GM04504 (cell line): ENCODE measurements around the gene INSYN2B.
A peak's percentile ranks its signal among the peaks of the same experiment; 100 is the strongest.

Source experiments
- DNase-seq: peaks from one replicate; pipeline ENCODE4 v3.0.0-alpha.2; 2012; ENCODE audit warnings: low read depth

INSYN2B gene

DNA sequence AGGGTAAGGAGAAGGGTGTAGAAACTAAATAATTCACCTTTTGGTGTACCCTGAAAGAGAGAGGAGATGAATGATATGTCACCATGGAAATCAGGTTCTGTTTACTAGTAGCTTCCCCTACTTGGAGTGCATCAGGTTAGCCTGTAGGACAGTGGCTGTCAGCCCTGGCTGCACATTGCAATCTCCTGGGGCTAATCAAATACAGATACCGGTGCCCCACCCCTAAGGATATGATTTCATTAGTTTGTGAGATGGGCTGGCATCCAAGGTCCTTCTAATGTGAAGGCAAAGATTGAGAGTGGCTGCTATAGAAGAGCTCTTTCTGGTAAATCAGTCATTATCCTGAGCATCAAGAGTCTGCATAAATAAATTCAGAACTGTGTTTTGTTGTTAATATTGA is 47.2 kb downstream of the INSYN2B start:
- no peak for DNase-seq

DNA sequence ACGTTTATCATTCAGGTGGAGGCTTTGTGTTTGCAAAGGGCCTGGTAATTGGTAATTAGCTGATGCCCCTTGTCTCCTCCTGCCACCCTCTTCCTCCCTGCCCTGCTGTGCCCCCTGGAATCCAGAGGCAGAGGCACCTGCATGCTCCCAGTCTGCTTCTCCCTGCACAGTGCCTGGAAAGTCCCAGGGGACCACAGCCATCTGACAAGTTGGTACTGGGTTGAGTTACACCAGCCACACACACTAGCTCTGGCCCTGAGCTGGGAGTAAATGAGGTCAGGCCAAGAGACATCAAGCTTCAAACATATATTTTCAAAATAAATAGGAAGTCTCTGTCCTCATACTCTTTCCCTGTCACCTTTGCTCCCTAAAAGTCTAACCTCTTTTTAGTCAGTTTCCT is 56.3 kb downstream of the INSYN2B start:
- DNase-seq, result no peak

GRCh38 chr5:169922474-169922873 is 57.8 kb downstream of the INSYN2B start:
- DNase-seq, result no peak

GRCh38 chr5:169921949-169922348 is 58.3 kb downstream of the INSYN2B start:
- DNase-seq, result no peak

GRCh38 chr5:169921384-169921783 is 58.9 kb downstream of the INSYN2B start:
- DNase-seq, result no peak

DNA sequence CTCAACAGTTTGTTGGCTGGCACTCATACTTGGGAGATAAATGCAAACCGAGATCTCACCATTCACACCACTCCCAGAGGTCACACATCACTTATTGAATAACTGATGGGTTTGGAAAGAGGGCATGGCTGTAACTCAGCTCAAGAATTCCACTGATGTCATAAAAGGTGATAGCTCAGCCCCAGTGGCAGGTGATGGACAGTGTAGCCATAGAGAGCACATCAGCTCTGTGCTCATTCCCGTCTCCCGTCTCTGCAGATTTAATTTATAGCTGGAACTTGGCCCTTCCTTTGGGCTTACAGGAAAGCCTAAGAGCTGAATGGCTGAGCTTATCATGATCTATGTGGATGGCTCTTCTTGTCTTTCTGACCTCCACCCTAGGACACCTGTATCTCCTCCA is 59.8 kb downstream of the INSYN2B start:
- DNase-seq, result no peak

- DNase-seq, result no peak
Observed at GRCh38 chr5:169918228-169918627, 62.1 kb downstream of the INSYN2B start.

DNA sequence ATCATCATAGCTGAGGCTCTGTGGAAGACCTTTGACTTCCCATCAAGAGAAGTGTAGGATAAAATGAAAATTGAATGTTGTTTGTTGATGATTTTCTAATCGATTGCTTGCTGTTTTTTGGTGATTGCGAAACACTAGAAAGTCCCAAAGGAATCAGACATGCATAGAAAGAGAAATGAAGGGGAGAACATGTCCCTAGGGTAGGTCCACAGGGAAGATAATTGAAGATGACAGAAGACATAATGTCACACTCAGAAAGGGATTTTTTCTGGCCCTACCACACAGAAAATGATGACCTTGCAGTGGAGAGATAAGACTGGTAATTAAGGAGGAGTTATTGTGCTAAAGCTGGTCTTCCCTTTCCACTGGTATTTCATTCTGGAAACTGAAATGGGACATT is 62.8 kb downstream of the INSYN2B start:
- no peak for DNase-seq

DNA sequence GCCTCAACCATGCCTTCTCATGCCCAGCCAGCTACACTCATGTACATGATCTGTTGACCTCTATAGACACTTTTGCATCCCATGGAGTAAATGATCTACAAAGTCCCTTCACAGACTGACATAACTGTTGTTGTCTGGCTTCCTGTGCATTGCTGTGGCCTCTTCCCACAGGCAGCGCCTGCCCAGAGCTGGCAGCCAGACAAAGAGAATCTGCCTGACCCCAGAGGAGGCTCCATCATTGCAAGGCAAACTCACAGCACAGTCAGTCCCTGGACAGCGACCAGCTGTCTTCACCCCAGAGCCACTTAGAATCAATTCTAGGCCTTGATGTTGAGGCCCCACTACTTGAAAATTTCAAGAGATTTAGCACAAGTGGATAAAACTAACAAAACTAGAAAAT is 65.5 kb downstream of the INSYN2B start:
- DNase-seq, result peak; percentile 34

- DNase-seq, result no peak
Observed at GRCh38 chr5:169913479-169913878, 66.8 kb downstream of the INSYN2B start.

DNA sequence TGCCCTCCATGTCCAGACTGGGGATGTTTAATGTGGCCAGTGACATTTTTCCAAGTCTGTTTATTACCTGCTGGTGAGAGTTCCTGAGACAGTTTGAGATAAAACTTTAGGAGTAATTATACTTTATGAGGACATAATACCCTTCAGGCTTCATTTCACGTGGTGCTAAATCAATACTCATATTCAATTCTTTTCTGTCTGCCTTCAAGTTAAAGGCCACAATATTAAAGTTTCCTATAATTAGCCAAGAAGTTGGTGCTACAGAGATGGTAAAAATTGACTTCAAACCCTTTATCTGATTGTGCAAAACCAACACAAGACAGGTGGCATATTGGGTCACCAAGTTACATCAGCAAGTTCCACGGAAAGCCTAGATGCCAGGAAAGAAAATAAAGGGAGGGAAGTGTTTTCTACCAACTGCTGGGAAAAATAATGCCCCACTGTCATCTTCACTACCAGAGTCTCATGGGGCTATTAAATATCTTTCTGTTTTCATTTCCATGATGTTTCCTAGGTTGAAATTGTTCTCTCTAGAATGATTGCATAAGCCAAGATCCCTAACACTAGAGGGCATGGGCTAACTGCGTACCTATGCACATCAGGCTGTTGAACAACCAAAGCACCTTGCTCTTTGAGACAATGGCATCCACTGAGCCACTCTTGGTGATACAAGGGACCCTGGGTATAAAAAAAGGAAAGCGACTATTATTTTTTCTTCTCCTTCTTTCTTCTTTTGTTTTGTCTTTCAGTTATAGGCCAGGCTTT is 68.7 kb downstream of the INSYN2B start:
- DNase-seq, result no peak

- DNase-seq, result no peak
Observed at GRCh38 chr5:169910393-169910792, 69.9 kb downstream of the INSYN2B start.

DNA sequence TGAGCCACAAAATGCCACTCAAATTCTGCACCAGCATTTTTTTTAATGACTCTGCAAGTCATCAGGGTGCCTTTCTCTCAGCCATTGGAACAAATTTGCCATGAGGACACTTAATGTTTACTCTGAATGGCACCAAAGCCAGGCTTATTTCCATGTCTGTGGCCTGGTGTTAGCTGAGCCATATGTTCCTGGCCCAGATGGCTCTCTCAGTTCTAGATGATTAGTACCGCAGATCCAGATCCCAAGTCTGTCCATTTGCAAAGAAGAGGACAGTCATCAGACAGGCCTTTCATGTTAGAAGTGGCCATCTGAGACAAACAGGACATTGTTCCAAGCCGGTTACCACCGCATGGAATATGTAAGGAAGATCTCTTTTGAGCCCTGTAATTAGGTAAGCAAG is 70.3 kb downstream of the INSYN2B start:
- no peak for DNase-seq

- no peak for DNase-seq
Observed at GRCh38 chr5:169908864-169909263, 71.4 kb downstream of the INSYN2B start.

GRCh38 chr5:169906745-169907649 is 73.3 kb downstream of the INSYN2B start:
- peak; percentile 48 for DNase-seq

DNA sequence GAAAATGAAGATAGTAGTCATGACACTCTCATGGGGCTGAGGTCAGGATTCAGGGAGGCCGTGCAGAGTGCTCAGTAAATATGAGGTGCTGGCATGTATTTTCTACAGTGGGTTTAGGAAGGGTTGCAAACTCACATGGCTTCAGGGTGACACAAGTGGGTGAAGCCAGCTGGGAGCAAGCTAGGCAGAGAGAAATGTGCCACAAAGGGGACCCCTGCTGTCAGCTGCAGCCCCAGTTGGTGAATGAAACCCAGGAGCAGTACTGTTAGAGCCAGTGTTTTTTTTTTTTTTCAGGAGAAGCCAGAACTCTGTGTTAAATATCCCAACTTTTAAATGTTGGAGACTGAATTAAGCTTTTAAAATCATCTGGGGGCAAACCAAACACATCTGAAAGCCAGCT is 75.3 kb downstream of the INSYN2B start:
- no peak for DNase-seq

DNA sequence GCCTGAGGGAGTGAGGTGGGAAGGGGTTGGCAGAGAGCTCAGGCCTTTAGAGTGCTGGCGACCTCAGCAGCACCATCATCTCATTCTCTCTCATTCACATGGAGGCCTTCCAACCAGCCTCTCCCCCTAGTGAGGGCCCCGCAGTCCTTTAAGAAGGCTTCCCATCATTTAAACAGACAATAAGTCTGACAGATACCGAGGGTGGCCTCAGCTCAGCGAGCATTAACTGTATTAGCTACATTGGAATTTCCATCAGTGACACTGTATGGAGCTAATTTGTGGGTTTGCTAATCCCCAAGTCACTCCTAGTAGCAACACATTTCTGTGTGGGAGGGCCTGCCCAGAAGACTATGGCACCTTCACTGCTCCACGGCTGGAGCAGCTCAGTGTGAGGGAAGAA is 75.8 kb downstream of the INSYN2B start:
- no peak for DNase-seq

- DNase-seq, result no peak
Observed at GRCh38 chr5:169904059-169904458, 76.2 kb downstream of the INSYN2B start.

DNA sequence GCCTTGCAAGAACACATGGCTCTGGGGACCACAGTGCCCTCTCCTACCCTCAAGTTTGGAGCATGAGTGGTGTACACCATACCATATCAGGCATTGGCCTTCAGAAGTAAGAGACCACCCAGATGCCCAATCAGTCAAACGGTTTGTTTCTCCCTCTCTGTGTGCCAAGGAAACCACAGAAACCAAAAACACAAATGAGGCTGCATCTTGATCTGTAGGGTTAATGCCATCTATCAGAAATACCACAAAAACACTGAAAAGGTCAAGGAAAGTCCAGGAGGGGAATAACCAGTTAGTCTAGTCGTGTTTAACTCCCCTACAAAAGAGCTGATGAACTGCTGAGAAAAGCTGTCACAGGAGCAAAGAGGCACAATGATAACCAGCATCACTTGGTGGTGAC is 78.4 kb downstream of the INSYN2B start:
- DNase-seq, result no peak

DNA sequence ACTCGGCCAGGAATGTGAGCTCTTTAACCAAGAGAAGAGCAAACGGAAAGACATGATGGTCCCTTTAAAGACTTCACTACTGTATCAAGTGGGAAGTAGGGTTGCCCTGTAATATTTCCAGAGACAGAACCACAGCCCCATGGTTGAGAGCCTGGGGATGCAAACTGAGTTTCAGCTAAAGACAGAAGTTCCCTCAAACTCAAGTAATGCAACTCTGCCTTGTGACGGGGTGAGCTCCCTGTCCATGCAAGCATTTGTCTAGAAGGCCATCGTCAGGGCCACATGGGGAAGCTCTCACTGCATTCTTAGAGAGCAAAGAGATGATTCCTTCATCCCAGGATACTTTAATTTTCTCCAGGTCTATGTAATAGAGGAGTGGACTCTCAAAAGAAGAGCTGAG is 82.8 kb downstream of the INSYN2B start:
- no peak for DNase-seq

DNA sequence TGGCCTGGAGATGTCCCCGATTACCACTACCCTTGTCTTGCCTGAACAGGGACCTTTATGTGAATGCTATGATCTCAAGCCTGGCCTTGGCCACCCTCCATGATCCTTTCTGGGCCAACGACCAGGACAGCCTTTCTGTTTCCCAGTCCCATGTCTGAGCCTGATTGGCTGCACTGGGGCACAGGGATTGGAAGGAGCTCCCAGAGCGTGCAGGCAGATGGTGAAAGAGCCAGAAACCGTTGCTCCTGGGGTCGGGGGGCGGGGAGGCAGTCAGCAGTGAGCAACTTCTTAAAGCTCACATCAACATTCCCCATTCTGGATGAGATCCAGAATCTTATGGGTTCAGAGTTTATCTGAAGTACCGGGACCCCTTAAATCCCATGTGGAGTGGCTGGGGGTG is 84.4 kb downstream of the INSYN2B start:
- DNase-seq, result no peak

- no peak for DNase-seq
Observed at GRCh38 chr5:169893571-169893970, 86.7 kb downstream of the INSYN2B start.

- no peak for DNase-seq
Observed at GRCh38 chr5:169893010-169893409, 87.3 kb downstream of the INSYN2B start.
